ENCODE measurements around the gene HERPUD1. TPM values are rescaled to one million over a fixed set of nuclear protein-coding genes. Genes with fewer than 3 reads are reported as not detected.

Gene HERPUD1
- polyA plus RNA-seq, 1 of the 3 experiments (the other 2 are of a cell fraction) = 46.3 TPM

- TF ChIP-seq CHD2 (IDR thresholded peaks at IDR 0.05; ENCODE audit: low read length, partially characterized antibody) (no peak), RCOR1 (IDR thresholded peaks at IDR 0.05; ENCODE audit: low read length) (no peak), SIN3A (IDR thresholded peaks at IDR 0.05; ENCODE audit: borderline replicate concordance, low read depth, low read length) (no peak), NRF1 (IDR thresholded peaks at IDR 0.05; ENCODE audit: low read depth, low read length) (no peak), EP300 (IDR thresholded peaks at IDR 0.05; ENCODE audit: borderline replicate concordance in 1 of 2, low read depth in 1 of 2, low read length in 1 of 2) (no peak), REST (IDR thresholded peaks at IDR 0.05; ENCODE audit: low read depth, low read length) (no peak), TAF1 (IDR thresholded peaks at IDR 0.05; ENCODE audit: borderline replicate concordance, low read depth, low read length) (no peak), RFX5 (IDR thresholded peaks at IDR 0.05; ENCODE audit: low read length) (no peak), EZH2phosphoT487 (IDR thresholded peaks at IDR 0.05; ENCODE audit: borderline replicate concordance, low read depth) (no peak)
- Histone ChIP-seq H3K27me3 (ENCODE audit: insufficient read depth) (no peaks in the 10 kb centered on the region), H3K27ac (ENCODE audit: low read depth in 2 of 2, low read length in 1 of 2) (no peak overlapping the region), H3F3A (replicated peaks; ENCODE audit: insufficient read depth) (no peaks in the 10 kb centered on the region), H3K4me2 (no peak overlapping the region), H3K4me3 (ENCODE audit: low read depth in 2 of 2, low read length in 1 of 2) (no peak overlapping the region), H3K36me3 (replicated peaks in 1 of 2; ENCODE audit: control insufficient read depth in 1 of 2, insufficient read depth in 2 of 2, low read length in 1 of 2) (no peaks in the 10 kb centered on the region), H3K79me2 (ENCODE audit: insufficient read depth) (no peaks in the 10 kb centered on the region), H3K4me1 (ENCODE audit: control insufficient read depth in 1 of 2, insufficient read depth in 2 of 2, low read depth in 1 of 2, low read length in 1 of 2) (peaks cover 0 to 20% of the 10 kb centered on the region in 2 experiments; a peak in 1 of 4 replicates), H4K20me1 (ENCODE audit: insufficient read depth) (no peaks in the 10 kb centered on the region), H3K9me2 (no peaks in the 10 kb centered on the region), H3K9ac (no peak overlapping the region), H3K9me3 (no peaks in the 10 kb centered on the region), H2AFZ (ENCODE audit: low read depth) (no peak overlapping the region)
- DNase-seq = no peak
- ChIA-PET POLR2A (no interaction called here), CTCF (no interaction called here)
- WGBS (ENCODE audit: low lambda C conversion rate) = 73% methylated on average over 7 of the region's 7 CpGs
These were observed 17.0 kb upstream of the HERPUD1 start for GRCh38 chr16:56914896-56915295.

GRCh38 chr16:56915336-56916119 is 16.4 kb upstream of the HERPUD1 start:
- Histone ChIP-seq H3K9ac (no peak overlapping the region), H4K20me1 (ENCODE audit: insufficient read depth) (no peaks in the 10 kb centered on the region), H2AFZ (ENCODE audit: low read depth) (no peak overlapping the region), H3F3A (replicated peaks; ENCODE audit: insufficient read depth) (no peaks in the 10 kb centered on the region), H3K4me2 (no peak overlapping the region), H3K9me3 (no peaks in the 10 kb centered on the region), H3K27ac (ENCODE audit: low read depth in 2 of 2, low read length in 1 of 2) (no peak overlapping the region), H3K4me3 (ENCODE audit: low read depth in 2 of 2, low read length in 1 of 2) (no peak overlapping the region), H3K4me1 (ENCODE audit: control insufficient read depth in 1 of 2, insufficient read depth in 2 of 2, low read depth in 1 of 2, low read length in 1 of 2) (peaks cover 0 to 20% of the 10 kb centered on the region in 2 experiments; a peak in 1 of 4 replicates), H3K9me2 (no peaks in the 10 kb centered on the region), H3K79me2 (ENCODE audit: insufficient read depth) (no peaks in the 10 kb centered on the region), H3K36me3 (replicated peaks in 1 of 2; ENCODE audit: control insufficient read depth in 1 of 2, insufficient read depth in 2 of 2, low read length in 1 of 2) (no peaks in the 10 kb centered on the region), H3K27me3 (ENCODE audit: insufficient read depth) (no peaks in the 10 kb centered on the region)
- ChIA-PET POLR2A (no interaction called here), CTCF (no interaction called here)
- no peak for DNase-seq
- 71% methylated on average over 13 of the region's 13 CpGs for WGBS (ENCODE audit: low lambda C conversion rate)
- no peak for TF ChIP-seq TEAD4 (IDR thresholded peaks at IDR 0.05; ENCODE audit: borderline replicate concordance, insufficient read depth)
- no peak for TF ChIP-seq ZBTB33 (IDR thresholded peaks at IDR 0.05; ENCODE audit: borderline replicate concordance, low read depth)
- no peak for TF ChIP-seq FOXJ3 (CRISPR knock-in tag; IDR thresholded peaks at IDR 0.05)
- TF ChIP-seq POLR2AphosphoS5 (IDR thresholded peaks at IDR 0.05; ENCODE audit: low read depth, low read length) = no peak

All from SK-N-SH (cell line).